Measurements from ENCODE around the gene CFL1. TPM values are rescaled to one million over a fixed set of nuclear protein-coding genes. Genes with fewer than 3 reads are reported as not detected.

The CFL1 gene
- total and polyA plus RNA-seq, 7 donors, result 428 to 2,165 (median 506) TPM

DNA sequence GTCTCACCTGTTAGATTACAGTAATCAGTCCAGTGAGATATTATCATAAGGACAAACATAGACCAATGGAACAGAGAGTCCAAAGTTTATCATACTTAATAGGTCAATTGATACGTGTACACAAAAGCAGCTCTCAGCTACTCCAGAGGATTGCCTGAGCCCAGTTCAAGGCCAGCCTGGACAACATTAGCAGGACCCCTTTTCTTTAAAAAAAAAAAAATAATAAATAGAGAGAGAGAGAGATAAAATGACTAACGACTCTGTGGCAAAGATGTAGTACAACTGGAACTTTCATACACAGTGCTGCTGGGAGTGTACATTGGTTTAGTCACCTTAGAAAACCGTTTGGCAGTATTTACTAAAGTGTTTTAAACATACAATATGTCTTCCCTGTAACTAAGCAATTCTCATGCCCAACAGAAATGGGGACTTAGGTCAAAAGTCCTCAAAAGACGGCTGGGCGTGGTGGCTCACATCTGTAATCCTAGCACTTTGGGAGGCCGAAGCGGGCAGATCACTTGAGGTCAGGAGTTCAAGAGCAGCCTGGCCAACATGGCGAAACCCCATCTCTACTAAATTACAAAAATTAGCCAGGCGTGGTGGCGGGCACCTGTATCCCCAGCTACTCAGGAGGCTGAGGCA is 13.6 kb downstream of the CFL1 start:
- intact Hi-C loops (cut with DNase I), result no loop called here
- Histone ChIP-seq H3K36me3 (no peaks in the 10 kb centered on the region), H3K27ac (no peak overlapping the region), H3K4me3 (no peak overlapping the region), H3K4me1 (no peaks in the 10 kb centered on the region), H3K27me3 (no peaks in the 10 kb centered on the region), H3K9me3 (no peaks in the 10 kb centered on the region)
- TF ChIP-seq POLR2A (IDR thresholded peaks at IDR 0.05) (no peak), EP300 (IDR thresholded peaks at IDR 0.05) (no peak), CTCF (IDR thresholded peaks at IDR 0.05) (no peak), POLR2AphosphoS5 (IDR thresholded peaks at IDR 0.05) (no peak)
- DNase-seq, result no peak
- WGBS, 2 donors, result 32 to 73% methylated on average over 10 of the region's 10 CpGs

GRCh38 chr11:65843811-65844210 is 14.2 kb downstream of the CFL1 start:
- Histone ChIP-seq H3K9me3 (no peaks in the 10 kb centered on the region), H3K27ac (no peak overlapping the region), H3K4me1 (no peaks in the 10 kb centered on the region), H3K27me3 (no peaks in the 10 kb centered on the region), H3K36me3 (no peaks in the 10 kb centered on the region), H3K4me3 (no peak overlapping the region)
- TF ChIP-seq POLR2AphosphoS5 (IDR thresholded peaks at IDR 0.05), result no peak
- no peak for TF ChIP-seq EP300 (IDR thresholded peaks at IDR 0.05)
- TF ChIP-seq POLR2A (IDR thresholded peaks at IDR 0.05), result no peak
- no peak for TF ChIP-seq CTCF (IDR thresholded peaks at IDR 0.05)
- intact Hi-C loops (cut with DNase I), result no loop called here
- 35 to 89% methylated on average over 3 of the region's 3 CpGs for WGBS, 2 donors
- DNase-seq, result no peak

DNA sequence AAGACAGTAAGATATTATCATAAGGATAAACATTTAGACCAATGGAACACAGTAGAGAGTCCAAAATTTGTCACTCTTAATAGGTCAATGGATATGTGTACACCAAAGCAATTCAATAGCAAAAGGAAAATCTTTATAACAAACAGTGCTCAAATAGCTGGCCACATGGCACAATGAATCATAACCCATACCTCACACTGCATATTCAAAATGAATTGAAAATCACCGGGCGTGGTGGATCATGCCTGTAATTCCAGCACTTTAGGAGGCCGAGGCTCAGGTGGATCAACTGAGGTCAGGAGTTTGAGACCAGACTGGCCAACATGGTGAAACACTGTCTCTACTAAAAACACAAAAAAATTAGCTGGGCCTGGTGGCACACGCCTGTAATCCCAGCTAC is 15.8 kb downstream of the CFL1 start:
- H3K36me3 ChIP-seq, result no peaks in the 10 kb centered on the region
- H3K4me3 ChIP-seq, result no peak overlapping the region
- no peaks in the 10 kb centered on the region for H3K4me1 ChIP-seq
- intact Hi-C loops (cut with DNase I), result no loop called here
- no peaks in the 10 kb centered on the region for H3K9me3 ChIP-seq
- H3K27ac ChIP-seq, result no peak overlapping the region
- no peak for TF ChIP-seq EP300 (IDR thresholded peaks at IDR 0.05)
- TF ChIP-seq CTCF (IDR thresholded peaks at IDR 0.05), result no peak
- TF ChIP-seq POLR2A (IDR thresholded peaks at IDR 0.05), result no peak
- no peak for TF ChIP-seq POLR2AphosphoS5 (IDR thresholded peaks at IDR 0.05)
- DNase-seq, result peak; percentile 13
- 63 to 87% methylated on average over 4 of the region's 4 CpGs for WGBS, 2 donors
- H3K27me3 ChIP-seq, result no peaks in the 10 kb centered on the region

DNA sequence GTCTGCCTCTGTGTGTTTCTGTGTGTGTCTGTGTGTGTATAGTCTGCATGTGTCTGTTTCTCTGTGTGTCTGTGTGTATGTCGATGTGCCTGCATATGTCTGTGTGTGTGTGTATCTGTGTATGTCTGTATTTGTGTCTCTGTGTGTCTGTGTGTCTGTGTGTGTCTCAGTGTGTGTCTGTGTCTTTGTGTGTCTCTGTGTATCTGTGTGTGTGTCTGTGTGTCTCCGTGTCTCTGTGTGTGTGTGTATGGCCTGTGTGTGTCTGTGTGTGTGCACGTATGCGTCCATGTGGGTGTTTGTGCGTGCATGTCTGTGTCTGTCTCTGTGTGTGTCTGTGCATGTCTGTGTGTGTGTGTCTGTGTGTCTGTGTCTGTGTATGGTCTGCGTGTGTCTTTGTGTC is 23.8 kb downstream of the CFL1 start:
- DNase-seq, result no peak
- Histone ChIP-seq H3K4me1 (peaks cover 0 to 21% (median 16%) of the 10 kb centered on the region in 4 donors), H3K4me3 (peak overlapping the region; percentile 36 to 65 (median 58)), H3K27ac (no peak overlapping the region), H3K27me3 (no peaks in the 10 kb centered on the region), H3K36me3 (no peaks in the 10 kb centered on the region), H3K9me3 (no peaks in the 10 kb centered on the region)
- intact Hi-C loops (cut with DNase I), result no loop called here
- TF ChIP-seq CTCF (IDR thresholded peaks at IDR 0.05), result no peak
- TF ChIP-seq POLR2AphosphoS5 (IDR thresholded peaks at IDR 0.05), result no peak
- no peak for TF ChIP-seq EP300 (IDR thresholded peaks at IDR 0.05)
- TF ChIP-seq POLR2A (IDR thresholded peaks at IDR 0.05), result no peak
- 5 to 51% methylated on average over 6 of the region's 6 CpGs for WGBS, 2 donors

All from sigmoid colon (tissue), 7 donors.